C4-2B (cell line): ENCODE results near the gene AKAP9.
"Not testable (repeated sequence)": the region's sequence is repeated elsewhere in the genome, so short reads cannot be mapped to it uniquely, and the experiment has no call there.

Source experiments
- H3K27ac ChIP-seq: fragments of 450-650 bp; 2 replicates; pipeline ENCODE4 v1.5.1; 2017
- ZFX ChIP-seq: fragments of 450-650 bp; IDR thresholded peaks from 2 replicates; pipeline ENCODE4 v1.6.1; 2017
- TF ChIP-seq, protein P1 (sequence below): fragments of 450-650 bp; conservative IDR thresholded peaks from 2 replicates; pipeline ENCODE4 v1.5.1; 2017; ENCODE audit warnings: mild to moderate bottlenecking

The AKAP9 gene

DNA sequence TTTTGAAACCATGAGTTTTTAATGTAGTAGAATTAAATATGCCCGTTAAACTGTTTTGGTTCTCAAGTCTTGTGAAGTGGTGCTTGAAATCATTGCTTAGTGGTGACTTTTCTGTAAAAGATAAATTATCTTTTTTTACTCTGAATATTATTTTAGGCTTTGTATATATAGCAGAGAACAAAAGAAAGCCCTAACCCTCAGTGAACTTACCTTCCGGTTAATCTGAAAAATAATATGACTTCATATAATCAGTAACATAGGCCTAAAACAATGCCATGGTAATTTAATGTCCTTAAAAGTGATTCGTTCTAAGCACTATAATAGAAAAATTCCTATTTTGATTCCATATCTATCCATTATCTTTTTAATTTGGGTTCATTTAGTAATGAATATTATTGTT is 21.8 kb downstream of the AKAP9 start:
- TF ChIP-seq ZFX, result no peak
- TF ChIP-seq, protein P1, sequence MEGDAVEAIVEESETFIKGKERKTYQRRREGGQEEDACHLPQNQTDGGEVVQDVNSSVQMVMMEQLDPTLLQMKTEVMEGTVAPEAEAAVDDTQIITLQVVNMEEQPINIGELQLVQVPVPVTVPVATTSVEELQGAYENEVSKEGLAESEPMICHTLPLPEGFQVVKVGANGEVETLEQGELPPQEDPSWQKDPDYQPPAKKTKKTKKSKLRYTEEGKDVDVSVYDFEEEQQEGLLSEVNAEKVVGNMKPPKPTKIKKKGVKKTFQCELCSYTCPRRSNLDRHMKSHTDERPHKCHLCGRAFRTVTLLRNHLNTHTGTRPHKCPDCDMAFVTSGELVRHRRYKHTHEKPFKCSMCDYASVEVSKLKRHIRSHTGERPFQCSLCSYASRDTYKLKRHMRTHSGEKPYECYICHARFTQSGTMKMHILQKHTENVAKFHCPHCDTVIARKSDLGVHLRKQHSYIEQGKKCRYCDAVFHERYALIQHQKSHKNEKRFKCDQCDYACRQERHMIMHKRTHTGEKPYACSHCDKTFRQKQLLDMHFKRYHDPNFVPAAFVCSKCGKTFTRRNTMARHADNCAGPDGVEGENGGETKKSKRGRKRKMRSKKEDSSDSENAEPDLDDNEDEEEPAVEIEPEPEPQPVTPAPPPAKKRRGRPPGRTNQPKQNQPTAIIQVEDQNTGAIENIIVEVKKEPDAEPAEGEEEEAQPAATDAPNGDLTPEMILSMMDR, result no peak
- no peak overlapping the region for H3K27ac ChIP-seq

DNA sequence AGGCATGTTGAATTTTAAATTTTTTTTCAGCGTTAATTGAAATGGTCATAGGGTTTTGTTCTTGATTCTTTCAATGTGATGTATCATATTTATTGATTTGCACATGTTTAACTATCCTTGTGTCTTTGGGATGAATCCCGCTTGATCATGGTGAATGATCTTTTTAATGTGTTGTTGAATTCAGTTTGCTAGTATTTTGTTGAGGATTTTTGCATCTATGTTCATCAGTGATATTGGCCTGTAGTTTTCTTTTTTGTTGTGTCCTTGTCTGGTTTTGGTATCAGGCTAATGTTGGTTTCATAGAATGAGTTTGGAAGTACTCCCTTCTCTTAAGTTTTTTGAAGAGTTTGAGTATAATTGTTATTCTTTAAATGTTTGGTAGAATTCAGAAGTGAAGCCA is 26.9 kb downstream of the AKAP9 start:
- not testable (repeated sequence) for H3K27ac ChIP-seq

DNA sequence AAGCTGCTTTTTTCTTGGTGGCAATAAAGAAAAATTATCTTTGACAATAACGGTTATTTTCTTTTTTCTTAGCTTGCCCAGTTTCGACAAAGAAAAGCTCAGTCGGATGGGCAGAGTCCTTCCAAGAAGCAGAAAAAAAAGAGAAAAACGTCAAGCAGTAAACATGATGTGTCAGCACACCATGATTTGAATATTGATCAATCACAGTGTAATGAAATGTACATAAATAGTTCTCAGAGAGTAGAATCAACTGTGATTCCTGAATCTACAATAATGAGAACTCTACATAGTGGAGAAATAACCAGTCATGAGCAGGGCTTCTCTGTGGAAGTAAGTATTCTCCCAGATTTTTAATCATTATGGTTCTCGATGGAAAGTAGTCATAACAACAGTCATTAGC is 33.0 kb downstream of the AKAP9 start:
- H3K27ac ChIP-seq, result no peak overlapping the region

DNA sequence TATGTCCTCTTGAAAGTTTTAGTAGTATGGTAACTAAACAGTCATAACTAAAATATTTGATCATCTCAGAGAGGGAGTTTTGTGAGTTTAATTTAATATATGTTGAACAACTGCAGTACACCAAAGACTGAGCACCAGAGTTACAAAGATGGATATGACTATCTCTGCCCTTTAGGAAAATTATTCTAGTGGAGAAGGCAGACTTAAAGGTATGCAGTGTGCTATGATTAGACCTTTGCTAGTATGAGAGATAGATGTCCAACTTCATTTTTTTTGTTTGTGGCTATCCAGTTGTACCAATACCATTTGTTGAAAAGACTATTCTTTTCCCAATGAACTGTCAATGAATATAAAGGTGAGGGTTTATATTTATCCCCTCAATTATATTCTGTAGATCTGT is 33.4 kb downstream of the AKAP9 start:
- H3K27ac ChIP-seq, result no peak overlapping the region
- no peak for TF ChIP-seq ZFX
- TF ChIP-seq, protein P1, result no peak

More for the DNA sequence above, 33.0 kb downstream of the AKAP9 start:
- TF ChIP-seq, protein P1, result no peak
- no peak for TF ChIP-seq ZFX

DNA sequence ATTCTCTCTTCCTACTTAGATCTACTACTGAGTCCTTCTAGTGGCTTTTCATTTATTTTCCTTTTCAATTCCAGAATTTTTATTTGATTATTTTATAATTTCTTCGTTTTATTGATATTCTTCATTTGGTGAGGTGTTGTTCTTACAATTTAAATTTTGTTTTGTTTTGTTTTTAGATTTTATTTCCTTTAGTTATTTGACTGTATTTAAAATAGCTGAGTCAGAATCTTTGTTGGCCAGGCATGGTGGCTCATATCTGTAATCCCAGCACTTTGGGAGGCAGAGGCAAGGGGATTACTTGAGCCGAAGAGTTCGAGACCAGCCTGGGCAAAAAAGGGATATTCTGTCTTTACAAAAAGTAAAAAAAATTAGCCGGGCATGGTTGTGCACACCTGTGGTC is 36.1 kb downstream of the AKAP9 start:
- H3K27ac ChIP-seq, result no peak overlapping the region
- TF ChIP-seq, protein P1, result no peak
- TF ChIP-seq ZFX, result no peak

DNA sequence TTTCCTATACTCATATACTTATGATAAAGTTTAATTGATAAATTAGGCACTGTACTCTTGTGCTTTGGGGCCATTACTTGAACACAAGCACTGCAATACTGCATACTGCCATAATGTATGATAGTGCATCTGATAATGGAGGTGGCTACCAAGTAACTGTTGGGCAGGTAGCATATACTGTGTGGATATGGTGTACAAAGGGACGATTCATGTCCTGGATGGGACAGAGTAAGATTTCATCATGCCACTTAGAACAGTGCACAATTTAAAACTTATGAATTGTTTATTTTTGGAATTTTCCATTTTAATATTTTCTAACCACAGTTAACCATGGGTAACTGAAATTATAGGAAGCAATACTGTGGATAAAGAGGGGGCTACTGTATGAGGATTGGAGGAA is 38.9 kb downstream of the AKAP9 start:
- no peak for TF ChIP-seq ZFX
- TF ChIP-seq, protein P1, result no peak
- no peak overlapping the region for H3K27ac ChIP-seq

DNA sequence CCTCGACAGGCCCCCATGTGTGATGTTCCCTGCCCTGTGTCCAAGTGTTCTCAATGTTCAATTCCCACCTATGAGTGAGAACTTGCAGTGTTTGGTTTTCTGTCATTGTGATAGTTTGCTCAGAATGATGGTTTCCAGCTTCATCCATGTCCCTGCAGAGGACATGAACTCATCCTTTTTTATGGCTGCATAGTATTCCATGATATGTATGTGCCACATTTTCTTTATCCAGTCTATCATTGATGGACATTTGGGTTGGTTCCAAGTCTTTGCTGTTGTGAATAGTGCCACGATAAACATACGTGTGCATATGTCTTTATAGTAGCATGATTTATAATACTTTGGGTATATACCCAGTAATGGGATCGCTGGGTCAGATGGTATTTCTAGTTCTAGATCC is 41.7 kb downstream of the AKAP9 start:
- H3K27ac ChIP-seq, result not testable (repeated sequence)

DNA sequence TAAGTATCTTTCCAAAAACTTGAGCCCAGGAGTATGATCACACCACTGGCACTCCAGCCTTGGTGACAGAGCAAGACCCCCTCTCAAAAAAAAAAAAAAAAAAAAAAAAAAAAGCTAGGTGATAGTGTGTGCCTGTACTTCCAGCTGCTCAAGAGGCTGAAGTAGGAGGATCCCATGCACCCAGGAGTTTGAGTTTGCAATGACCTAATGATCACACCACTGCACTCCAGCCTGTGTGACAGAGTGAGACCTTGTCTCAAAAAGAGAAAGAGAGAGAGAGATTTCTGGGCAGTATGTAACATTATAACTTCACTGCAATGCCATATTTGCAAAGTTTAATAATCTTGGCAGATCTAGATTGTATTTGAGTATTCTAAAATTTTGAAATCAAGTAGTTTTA is 47.6 kb downstream of the AKAP9 start:
- TF ChIP-seq, protein P1, result no peak
- no peak for TF ChIP-seq ZFX

DNA sequence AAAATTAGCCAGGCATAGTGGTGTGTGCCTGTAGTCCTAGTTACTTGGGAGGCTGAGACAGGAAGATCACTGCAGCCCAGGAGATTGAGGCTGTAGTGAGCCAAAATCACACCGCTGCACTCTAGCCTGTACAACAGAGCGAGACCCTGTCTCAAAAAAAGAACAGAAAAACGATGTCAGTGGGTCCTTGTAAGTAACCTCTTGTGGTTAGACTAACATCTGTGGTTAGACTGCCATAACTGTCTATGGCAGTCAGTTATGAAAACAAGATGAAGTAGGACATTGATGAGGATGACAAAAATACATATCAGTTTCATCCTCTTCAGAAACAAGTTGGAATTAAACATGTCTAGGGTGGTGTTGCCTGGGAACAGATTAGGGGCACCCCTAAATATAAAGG is 53.3 kb downstream of the AKAP9 start:
- TF ChIP-seq, protein P1, result no peak
- H3K27ac ChIP-seq, result no peak overlapping the region

More for the DNA sequence above, 47.6 kb downstream of the AKAP9 start:
- H3K27ac ChIP-seq, result no peak overlapping the region
